Frontal cortex (tissue), 4 donors: Measurements from ENCODE around the gene SLC1A5. TPM values are rescaled to one million over a fixed set of nuclear protein-coding genes. Genes with fewer than 3 reads are reported as not detected.
"Not testable (repeated sequence)": the region's sequence is repeated elsewhere in the genome, so short reads cannot be mapped to it uniquely, and the experiment has no call there.

Source experiments
- DNase-seq, 2 donors: peaks; one replicate each; pipeline ENCODE4 v3.0.0; 2012; ENCODE audit warnings: low spot score in 2 of 2
- FAIRE-seq: peaks from 2 replicates; lab custom pipeline; 2012; peaks lifted over from hg19 to GRCh38; lab: Jason Lieb, UNC
- total RNA-seq: library from RNA; depleted of rRNA; stranded (reverse); fragments of >200 nt; gene quantifications from one replicate; pipeline ENCODE4 v1.2.3, GENCODE V29; 2014
- donor health status: control.
- donor health status: control.
- donor health status: control.

The SLC1A5 gene
- 3.3 TPM for total RNA-seq

DNA sequence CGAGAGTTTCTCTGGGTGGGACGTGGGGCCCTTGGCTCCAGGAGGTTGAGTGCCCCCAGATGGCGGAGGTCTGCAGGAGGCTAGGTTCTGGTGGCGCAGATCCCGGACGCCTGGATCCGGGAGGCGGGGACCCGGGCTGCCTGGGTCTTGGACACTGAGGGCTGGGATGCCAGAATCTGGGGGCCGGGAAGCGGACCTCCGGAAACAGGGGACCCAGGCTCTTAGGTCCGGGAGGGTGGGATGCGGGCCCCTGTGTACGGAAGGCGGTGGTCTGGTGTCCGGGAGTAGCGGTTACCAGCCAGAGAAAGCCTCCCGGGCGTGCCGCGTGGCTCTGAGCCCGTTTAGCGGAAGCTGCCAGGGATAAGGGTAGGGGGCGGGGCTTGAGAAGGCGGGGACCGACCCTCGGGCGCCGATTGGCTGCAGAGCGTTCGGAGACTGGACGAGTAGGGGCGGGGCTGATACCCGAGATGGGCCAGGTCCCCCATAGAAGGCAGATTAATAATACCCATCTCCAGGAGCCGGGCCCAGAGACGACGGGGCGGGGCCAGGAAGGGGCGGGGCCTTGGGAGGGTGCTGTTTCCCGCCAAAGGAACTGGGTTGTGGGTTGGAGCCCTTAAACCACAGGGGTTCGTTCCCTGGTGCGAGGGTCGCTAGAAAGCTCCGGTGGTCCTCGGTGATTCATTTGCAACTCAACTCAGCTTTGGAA lies at the start of gene SLC1A5:
Gene SLC1A5, minus strand, starts transcription at position 333 of the 706 bp plus-strand sequence. CDS start 629 bp downstream, outside the sequence.
- DNase-seq (peak; percentile 74 to 87), FAIRE-seq (no peak)

DNA sequence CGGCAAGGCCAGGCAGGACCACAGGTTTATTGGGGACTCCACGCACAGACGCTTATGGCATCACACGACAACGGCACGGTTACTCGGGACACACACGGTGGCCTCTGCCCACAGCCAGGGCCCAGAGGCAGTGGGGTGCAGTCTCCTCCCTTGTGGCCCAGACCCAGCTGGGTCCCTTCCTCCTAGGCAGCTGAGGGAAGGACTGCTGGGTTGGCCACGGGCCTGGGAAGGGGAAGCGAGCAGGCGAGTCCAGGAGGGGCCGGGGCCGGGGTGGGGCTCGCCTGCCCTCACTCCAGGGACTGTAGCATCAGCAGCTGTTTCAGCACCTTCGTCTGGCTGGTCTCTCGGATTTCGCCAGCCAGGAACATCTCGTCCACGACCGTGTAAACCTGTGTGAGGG lies 49.8 kb upstream of the SLC1A5 start:
- FAIRE-seq (no peak), DNase-seq (no peak)

GRCh38 chr19:46834984-46835383 lies 46.6 kb upstream of the SLC1A5 start:
- no peak for FAIRE-seq
- DNase-seq: no peak

GRCh38 chr19:46834121-46834520 lies 45.7 kb upstream of the SLC1A5 start:
- FAIRE-seq: no peak
- DNase-seq: no peak

GRCh38 chr19:46830864-46831263 lies 42.5 kb upstream of the SLC1A5 start:
- DNase-seq (no peak), FAIRE-seq (no peak)

DNA sequence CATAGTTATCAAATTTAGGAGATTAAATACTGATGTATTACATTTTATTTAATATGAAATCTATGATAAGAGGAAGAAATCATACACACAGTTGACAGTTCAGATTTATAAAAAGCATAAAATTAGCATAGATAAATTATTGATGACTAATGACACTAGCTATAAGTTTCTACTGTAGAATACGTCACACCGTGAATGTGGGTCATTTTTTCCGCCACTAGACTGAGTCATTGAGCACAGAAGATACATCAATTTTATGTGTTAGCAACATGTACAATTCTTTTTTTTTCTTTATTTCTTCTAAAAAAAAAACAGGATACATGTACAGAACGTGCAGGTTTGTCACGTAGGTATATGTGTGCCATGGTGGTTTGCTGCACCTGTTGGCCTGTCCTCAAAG lies 40.1 kb upstream of the SLC1A5 start:
- FAIRE-seq: no peak
- DNase-seq: no peak

- FAIRE-seq (no peak), DNase-seq (no peak)
Observed at GRCh38 chr19:46825731-46826055, 37.3 kb upstream of the SLC1A5 start.

GRCh38 chr19:46824890-46825730 lies 36.7 kb upstream of the SLC1A5 start:
- FAIRE-seq (no peak), DNase-seq (no peak)

DNA sequence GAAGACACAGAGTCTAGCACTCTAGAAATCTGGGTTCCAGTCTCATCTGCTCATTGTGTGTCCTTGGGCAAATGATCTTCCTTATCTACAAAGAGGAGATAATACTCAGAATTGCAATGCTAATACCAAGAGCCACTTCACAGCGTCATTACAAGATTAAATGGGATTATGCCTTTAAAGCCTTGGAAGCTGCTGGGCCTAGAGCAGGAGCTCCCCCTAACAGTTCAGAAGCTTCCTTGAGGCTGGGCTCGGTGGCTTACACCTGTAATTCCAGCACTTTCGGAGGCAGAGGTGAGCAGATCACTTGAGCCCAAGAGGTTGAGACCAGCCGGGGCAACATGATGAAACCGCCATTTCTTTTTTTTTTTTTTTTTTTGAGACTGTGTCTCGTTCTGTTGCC lies 34.7 kb upstream of the SLC1A5 start:
- FAIRE-seq: no peak
- no peak for DNase-seq

DNA sequence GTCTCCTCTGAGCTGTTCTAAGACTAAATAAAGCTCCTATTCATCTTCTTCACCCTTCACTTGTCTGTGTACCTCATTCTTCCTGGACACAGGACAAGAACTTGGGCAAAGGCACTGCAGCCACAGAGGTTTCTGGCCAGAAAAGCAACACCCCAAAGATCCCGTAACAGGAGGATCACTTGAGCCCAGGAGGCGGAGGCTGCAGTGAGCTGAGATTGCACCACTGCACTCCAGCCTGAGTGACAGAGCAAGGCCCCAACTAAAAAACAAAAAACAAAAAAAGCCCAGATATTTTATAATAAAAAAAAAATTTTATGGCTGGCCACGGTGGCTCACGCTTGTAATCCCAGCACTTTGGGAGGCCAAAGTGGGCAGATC lies 34.0 kb upstream of the SLC1A5 start:
- DNase-seq, FAIRE-seq: not testable (repeated sequence)

GRCh38 chr19:46821512-46822409 lies 33.4 kb upstream of the SLC1A5 start:
- no peak for DNase-seq

GRCh38 chr19:46818812-46819211 lies 30.4 kb upstream of the SLC1A5 start:
- DNase-seq (no peak), FAIRE-seq (no peak)

More at GRCh38 chr19:46821512-46822409, 33.4 kb upstream of the SLC1A5 start:
- no peak for FAIRE-seq

DNA sequence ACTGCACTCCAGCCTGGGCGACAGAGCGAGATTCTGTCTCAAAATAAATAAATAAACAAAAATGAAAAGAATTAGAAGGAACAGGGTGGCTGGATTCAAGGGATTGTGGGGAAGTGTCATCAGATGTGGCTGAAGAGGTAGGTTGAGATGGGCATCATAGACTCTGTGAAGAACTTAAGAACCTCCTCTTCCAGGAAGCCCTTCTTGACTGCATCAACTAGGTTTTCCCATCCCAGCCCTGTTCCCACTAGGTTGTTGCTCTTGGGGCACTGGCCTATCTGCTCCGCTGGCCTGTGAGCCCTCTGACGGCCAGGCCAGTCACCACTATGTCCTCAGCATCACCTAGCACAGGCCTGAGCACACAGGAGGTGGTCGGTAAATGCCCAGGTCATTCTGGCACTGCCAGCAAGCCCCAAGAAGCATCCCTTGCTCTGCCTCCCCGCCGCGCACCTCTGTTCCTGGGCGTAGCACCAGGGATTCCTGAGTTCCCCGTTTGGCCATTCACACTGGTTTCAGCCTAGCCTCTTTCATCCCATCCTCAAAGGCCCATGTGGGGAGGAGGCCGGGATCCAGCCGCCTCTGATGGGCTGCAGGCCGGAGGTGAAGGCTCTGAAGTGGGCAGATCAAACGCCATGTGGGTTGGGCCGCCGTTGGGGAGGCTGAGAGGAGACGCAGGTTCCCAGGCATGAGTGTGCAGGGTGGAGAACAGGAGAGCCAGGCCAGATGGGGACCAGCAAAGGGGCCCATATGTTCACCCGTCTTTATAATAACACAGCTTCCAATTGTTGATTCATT lies 27.6 kb upstream of the SLC1A5 start:
- DNase-seq: no peak
- no peak for FAIRE-seq

- FAIRE-seq (no peak), DNase-seq (no peak)
Observed at GRCh38 chr19:46813839-46814358, 25.5 kb upstream of the SLC1A5 start.

GRCh38 chr19:46812977-46813838 lies 24.8 kb upstream of the SLC1A5 start:
- FAIRE-seq (no peak), DNase-seq (no peak)

GRCh38 chr19:46809534-46810272 lies 21.3 kb upstream of the SLC1A5 start:
- FAIRE-seq (no peak), DNase-seq (no peak)

DNA sequence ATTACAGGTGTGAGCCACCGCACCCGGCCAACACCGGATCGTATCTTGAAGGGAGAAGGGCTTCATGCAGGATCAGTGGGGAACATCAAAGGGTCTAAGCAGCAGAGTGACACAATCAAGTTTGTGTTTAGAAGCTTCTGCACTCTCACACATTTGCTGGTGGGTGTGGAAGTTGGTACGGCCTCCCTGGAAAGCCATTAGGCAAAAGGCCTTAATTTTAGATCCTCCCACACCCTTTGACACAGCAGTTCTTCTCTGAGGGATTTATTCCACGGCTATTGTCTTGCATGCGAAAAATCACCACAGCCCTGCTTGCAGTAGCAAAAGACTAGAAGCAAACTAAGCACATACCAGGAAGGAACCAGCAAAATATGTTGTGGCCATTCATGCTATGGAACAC lies 18.3 kb upstream of the SLC1A5 start:
- DNase-seq (no peak), FAIRE-seq (no peak)

- not testable (repeated sequence) for FAIRE-seq, DNase-seq
Observed at GRCh38 chr19:46804432-46804831, 16.0 kb upstream of the SLC1A5 start.
